IMR-90 (cell line): ENCODE results near the gene ZSCAN12.

ENCODE experiments used
- BHLHE40 ChIP-seq: fragments of 150-350 bp; IDR thresholded peaks from 2 replicates; pipeline ENCODE4 v1.6.1; 2016; ENCODE audit warnings: mild to moderate bottlenecking, low read depth, low read length
- CEBPB ChIP-seq: IDR thresholded peaks from 2 replicates; pipeline ENCODE4 v1.6.1; 2012; ENCODE audit warnings: low read depth, low read length, improper control_type of control experiment
- MAFK ChIP-seq: IDR thresholded peaks from 2 replicates; pipeline ENCODE4 v1.6.1; 2012; ENCODE audit warnings: low read depth, low read length, improper control_type of control experiment
- MAZ ChIP-seq: IDR thresholded peaks from 2 replicates; pipeline ENCODE4 v1.6.1; 2012; ENCODE audit warnings: low read depth, mild to moderate bottlenecking, low read length, improper control_type of control experiment, moderate library complexity, borderline replicate concordance
- MXI1 ChIP-seq: IDR thresholded peaks from 2 replicates; pipeline ENCODE4 v1.6.1; 2012; ENCODE audit warnings: low read depth, mild to moderate bottlenecking, low read length, moderate library complexity, borderline replicate concordance
- NFE2L2 ChIP-seq: fragments of 150-350 bp; IDR thresholded peaks from 2 replicates; pipeline ENCODE4 v1.6.1; 2016; ENCODE audit warnings: low read depth, mild to moderate bottlenecking, low read length
- POLR2A ChIP-seq: IDR thresholded peaks from 2 replicates; pipeline ENCODE4 v1.6.1; 2012; ENCODE audit warnings: mild to moderate bottlenecking, low read depth, low read length
- RAD21 ChIP-seq: IDR thresholded peaks from 2 replicates; pipeline ENCODE4 v1.6.1; 2012; ENCODE audit warnings: low read length, improper control_type of control experiment
- RCOR1 ChIP-seq: IDR thresholded peaks from 2 replicates; pipeline ENCODE4 v1.6.1; 2012; ENCODE audit warnings: mild to moderate bottlenecking, low read length, improper control_type of control experiment; ENCODE audit not compliant: insufficient replicate concordance
- RFX5 ChIP-seq: IDR thresholded peaks from 2 replicates; pipeline ENCODE4 v1.8.0; 2012; ENCODE audit warnings: low read depth, mild to moderate bottlenecking, low read length, moderate library complexity
- SMC3 ChIP-seq: fragments of 150-350 bp; IDR thresholded peaks from 2 replicates; pipeline ENCODE4 v1.6.1; 2016; ENCODE audit warnings: low read depth, mild to moderate bottlenecking, antibody characterized with exemption, low read length, moderate library complexity
- TF ChIP-seq, protein P1 (sequence below): conservative IDR thresholded peaks from 2 replicates; pipeline ENCODE4 v1.5.1; 2012; ENCODE audit warnings: mild to moderate bottlenecking, low read depth, low read length, improper control_type of control experiment
- TF ChIP-seq, protein P2 (sequence below): fragments of 150-350 bp; IDR thresholded peaks from 2 replicates; pipeline ENCODE4 v1.6.1; 2017; ENCODE audit warnings: mild to moderate bottlenecking, antibody characterized with exemption, low read length, low read depth
- TF ChIP-seq, protein P3 (sequence below): fragments of 150-350 bp; IDR thresholded peaks from 2 replicates; pipeline ENCODE4 v1.6.1; 2016; ENCODE audit warnings: low read depth, mild to moderate bottlenecking, low read length, moderate library complexity, borderline replicate concordance

- TF ChIP-seq RCOR1, result no peak
- TF ChIP-seq, protein P1, sequence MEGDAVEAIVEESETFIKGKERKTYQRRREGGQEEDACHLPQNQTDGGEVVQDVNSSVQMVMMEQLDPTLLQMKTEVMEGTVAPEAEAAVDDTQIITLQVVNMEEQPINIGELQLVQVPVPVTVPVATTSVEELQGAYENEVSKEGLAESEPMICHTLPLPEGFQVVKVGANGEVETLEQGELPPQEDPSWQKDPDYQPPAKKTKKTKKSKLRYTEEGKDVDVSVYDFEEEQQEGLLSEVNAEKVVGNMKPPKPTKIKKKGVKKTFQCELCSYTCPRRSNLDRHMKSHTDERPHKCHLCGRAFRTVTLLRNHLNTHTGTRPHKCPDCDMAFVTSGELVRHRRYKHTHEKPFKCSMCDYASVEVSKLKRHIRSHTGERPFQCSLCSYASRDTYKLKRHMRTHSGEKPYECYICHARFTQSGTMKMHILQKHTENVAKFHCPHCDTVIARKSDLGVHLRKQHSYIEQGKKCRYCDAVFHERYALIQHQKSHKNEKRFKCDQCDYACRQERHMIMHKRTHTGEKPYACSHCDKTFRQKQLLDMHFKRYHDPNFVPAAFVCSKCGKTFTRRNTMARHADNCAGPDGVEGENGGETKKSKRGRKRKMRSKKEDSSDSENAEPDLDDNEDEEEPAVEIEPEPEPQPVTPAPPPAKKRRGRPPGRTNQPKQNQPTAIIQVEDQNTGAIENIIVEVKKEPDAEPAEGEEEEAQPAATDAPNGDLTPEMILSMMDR, result no peak
- TF ChIP-seq POLR2A, result no peak
- no peak for TF ChIP-seq MAZ
- TF ChIP-seq RAD21, result no peak
- TF ChIP-seq NFE2L2, result no peak
- TF ChIP-seq MAFK, result no peak
- no peak for TF ChIP-seq CEBPB
- TF ChIP-seq, protein P2, sequence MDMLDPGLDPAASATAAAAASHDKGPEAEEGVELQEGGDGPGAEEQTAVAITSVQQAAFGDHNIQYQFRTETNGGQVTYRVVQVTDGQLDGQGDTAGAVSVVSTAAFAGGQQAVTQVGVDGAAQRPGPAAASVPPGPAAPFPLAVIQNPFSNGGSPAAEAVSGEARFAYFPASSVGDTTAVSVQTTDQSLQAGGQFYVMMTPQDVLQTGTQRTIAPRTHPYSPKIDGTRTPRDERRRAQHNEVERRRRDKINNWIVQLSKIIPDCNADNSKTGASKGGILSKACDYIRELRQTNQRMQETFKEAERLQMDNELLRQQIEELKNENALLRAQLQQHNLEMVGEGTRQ, result no peak
- TF ChIP-seq RFX5, result no peak
- no peak for TF ChIP-seq MXI1
- no peak for TF ChIP-seq SMC3
- no peak for TF ChIP-seq BHLHE40
- TF ChIP-seq, protein P3, sequence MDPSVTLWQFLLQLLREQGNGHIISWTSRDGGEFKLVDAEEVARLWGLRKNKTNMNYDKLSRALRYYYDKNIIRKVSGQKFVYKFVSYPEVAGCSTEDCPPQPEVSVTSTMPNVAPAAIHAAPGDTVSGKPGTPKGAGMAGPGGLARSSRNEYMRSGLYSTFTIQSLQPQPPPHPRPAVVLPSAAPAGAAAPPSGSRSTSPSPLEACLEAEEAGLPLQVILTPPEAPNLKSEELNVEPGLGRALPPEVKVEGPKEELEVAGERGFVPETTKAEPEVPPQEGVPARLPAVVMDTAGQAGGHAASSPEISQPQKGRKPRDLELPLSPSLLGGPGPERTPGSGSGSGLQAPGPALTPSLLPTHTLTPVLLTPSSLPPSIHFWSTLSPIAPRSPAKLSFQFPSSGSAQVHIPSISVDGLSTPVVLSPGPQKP, result no peak
These were observed 46.2 kb downstream of the ZSCAN12 start for GRCh38 chr6:28353356-28353755.
